Common myeloid progenitor, CD34-positive (primary cell): ENCODE measurements around the gene PRDM1.

Source experiments
- CTCF ChIA-PET: fragments of 350-600 bp; sonication (Branson Sonifier 250); formaldehyde crosslinking; loops from one replicate; lab custom pipeline; 2021; ENCODE audit warnings: antibody characterized with exemption; lab: Charles Lee
- POLR2A ChIA-PET: fragments of 350-600 bp; sonication (Branson Sonifier 250); formaldehyde crosslinking; loops from one replicate; lab custom pipeline; 2021; ENCODE audit warnings: antibody characterized with exemption; lab: Charles Lee
- DNase-seq, 3 donors: peaks; one replicate each; pipeline versions ENCODE4 v3.0.0 to v3.0.0-alpha.2; 2013
- H3K27ac ChIP-seq, 2 experiments: 1 replicate in 1 of 2; 2 replicates in 1 of 2; pipeline ENCODE4 v1.7.0; 2013; ENCODE audit warnings: inconsistent platforms in 2 of 2, low read length in 2 of 2, mild to moderate bottlenecking in 2 of 2, low read depth in 1 of 2, moderate library complexity in 1 of 2; ENCODE audit not compliant: severe bottlenecking in 2 of 2, insufficient read depth in 1 of 2, poor library complexity in 1 of 2
- H3K27me3 ChIP-seq, 5 experiments: replicated peaks in 2 of 5; 1 replicate in 3 of 5; 2 replicates in 2 of 5; pipeline versions ENCODE4 v1.6.1 to v1.7.0; 2013; ENCODE audit warnings: low read length in 4 of 5, mild to moderate bottlenecking in 2 of 5, moderate library complexity in 2 of 5, inconsistent platforms in 1 of 5; ENCODE audit not compliant: insufficient read depth in 5 of 5, control insufficient read depth in 4 of 5
- H3K36me3 ChIP-seq, 4 experiments: 1 replicate in 2 of 4; 2 replicates in 2 of 4; pipeline versions ENCODE4 v1.6.1 to v1.7.0; 2013; ENCODE audit warnings: low read length in 3 of 4, control low read depth in 1 of 4, mild to moderate bottlenecking in 1 of 4; ENCODE audit not compliant: control insufficient read depth in 4 of 4, insufficient read depth in 4 of 4
- H3K4me1 ChIP-seq, 4 experiments: 1 replicate in 3 of 4; 2 replicates in 1 of 4; pipeline versions ENCODE4 v1.6.1 to v1.7.1; 2013; ENCODE audit warnings: low read length in 3 of 4, mild to moderate bottlenecking in 3 of 4, control low read depth in 1 of 4, inconsistent platforms in 1 of 4, moderate library complexity in 1 of 4; ENCODE audit not compliant: control insufficient read depth in 4 of 4, insufficient read depth in 4 of 4; ENCODE audit errors: control extremely low read depth in 1 of 4
- H3K4me3 ChIP-seq, 7 experiments: 1 replicate in 4 of 7; 2 replicates in 3 of 7; pipeline versions ENCODE4 v1.5.1 to v1.7.0; 2013; ENCODE audit warnings: mild to moderate bottlenecking in 7 of 7, low read length in 6 of 7, moderate library complexity in 6 of 7, inconsistent platforms in 2 of 7, low read depth in 2 of 7, control low read depth in 1 of 7; ENCODE audit not compliant: insufficient read depth in 4 of 7, control insufficient read depth in 1 of 7; ENCODE audit errors: extremely low read depth in 1 of 7
- H3K9me3 ChIP-seq, 5 experiments: 1 replicate in 4 of 5; 2 replicates in 1 of 5; pipeline versions ENCODE4 v1.6.1 to v1.7.1; 2013; ENCODE audit warnings: low read length in 4 of 5, mild to moderate bottlenecking in 2 of 5, inconsistent platforms in 1 of 5, low read depth in 1 of 5, moderate library complexity in 1 of 5; ENCODE audit not compliant: control insufficient read depth in 4 of 5, insufficient read depth in 2 of 5; ENCODE audit errors: control extremely low read depth in 1 of 5
- WGBS: methylation state at CpG from one replicate; pipeline ENCODE4 v1.1.5; 2013; ENCODE audit not compliant: insufficient coverage; 5-methylcytosine and 5-hydroxymethylcytosine counted together

Gene PRDM1

DNA sequence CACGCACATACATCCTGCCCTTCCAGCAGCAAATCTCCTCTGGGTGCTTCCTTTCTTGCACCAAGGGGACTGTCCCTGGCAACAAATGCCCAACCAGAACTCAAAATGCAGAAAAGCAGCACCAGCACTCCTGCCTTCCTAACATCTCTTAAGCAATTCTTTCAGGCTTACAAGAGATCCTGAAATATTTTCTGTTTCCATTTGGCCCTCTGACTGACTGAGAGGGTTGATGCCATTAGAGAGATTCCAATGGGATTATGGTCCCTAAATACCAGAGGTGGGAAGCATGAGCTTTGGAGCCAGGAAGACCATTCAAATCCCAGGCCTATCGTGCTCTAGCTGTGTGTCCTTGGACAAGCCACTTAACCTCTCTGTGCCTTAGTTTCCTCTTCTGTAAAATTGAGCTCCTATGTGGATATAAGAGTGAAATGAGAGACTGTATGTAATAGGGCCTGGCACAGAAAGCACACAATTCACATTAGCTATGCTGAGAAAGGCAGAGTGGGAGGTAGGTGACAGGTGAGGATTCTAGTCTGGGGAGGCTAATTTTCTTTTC, 56.8 kb downstream of the PRDM1 start:
- Histone ChIP-seq H3K4me1 (peaks cover 0 to 19% (median 3%) of the 10 kb centered on the region in 4 experiments), H3K4me3 (no peak overlapping the region), H3K27me3 (no peaks in the 10 kb centered on the region), H3K27ac (no peak overlapping the region), H3K9me3 (no peaks in the 10 kb centered on the region), H3K36me3 (no peaks in the 10 kb centered on the region)
- ChIA-PET CTCF (interaction anchor here (0.8 to 1.4 kb wide), 2 partner anchors 12 to 17 kb away, joined by 3 to 4 read pairs; no protein-coding TSS in a partner anchor), POLR2A (no interaction called here)
- WGBS = 95% methylated on average over 2 of the region's 2 CpGs
- DNase-seq = no peak

DNA sequence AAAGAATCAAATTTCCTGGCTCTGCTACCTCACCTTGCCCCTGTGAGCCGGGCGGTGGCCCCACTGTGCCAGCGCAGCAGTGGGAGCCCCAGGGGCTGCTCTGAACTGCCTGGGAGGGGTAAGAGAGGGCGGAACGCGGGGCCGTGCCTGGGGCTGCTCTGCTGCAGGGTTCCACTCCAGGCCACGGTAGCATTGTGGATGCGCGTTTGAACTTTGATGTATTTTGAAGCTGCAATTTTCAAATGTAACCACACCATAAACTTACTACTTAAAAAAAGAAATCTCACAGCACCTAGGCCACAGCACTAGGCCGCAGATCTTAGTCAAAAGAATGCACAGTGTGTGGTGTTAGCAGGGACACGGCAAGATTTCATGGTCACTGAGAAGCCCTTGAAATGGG, 57.5 kb downstream of the PRDM1 start:
- Histone ChIP-seq H3K4me3 (no peak overlapping the region), H3K4me1 (peaks cover 0 to 19% (median 3%) of the 10 kb centered on the region in 4 experiments), H3K27ac (no peak overlapping the region), H3K9me3 (no peaks in the 10 kb centered on the region), H3K36me3 (no peaks in the 10 kb centered on the region), H3K27me3 (no peaks in the 10 kb centered on the region)
- no peak for DNase-seq
- CTCF ChIA-PET = no interaction called here
- POLR2A ChIA-PET = no interaction called here
- WGBS = 97% methylated on average over 9 of the region's 12 CpGs

DNA sequence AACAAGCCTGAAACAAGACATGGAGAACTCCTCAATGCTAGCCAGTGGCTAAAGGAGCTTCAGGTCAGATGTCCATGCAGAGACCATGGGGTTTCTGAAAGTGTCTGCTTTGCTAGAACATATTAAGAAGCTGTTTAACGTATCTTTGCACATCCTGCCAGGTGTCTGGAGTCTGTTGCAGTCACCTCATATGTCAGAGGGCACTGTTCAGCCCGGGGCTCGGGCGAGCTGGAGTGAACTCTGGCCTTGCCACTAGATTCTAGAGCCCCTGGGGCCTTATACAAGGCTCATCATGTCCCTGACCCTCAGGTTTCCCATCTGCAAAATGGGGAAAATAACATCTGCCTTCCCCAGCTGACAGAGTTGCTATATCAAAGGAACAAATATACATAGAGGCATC, 59.0 kb downstream of the PRDM1 start:
- peaks cover 0 to 19% (median 3%) of the 10 kb centered on the region in 4 experiments for H3K4me1 ChIP-seq
- H3K9me3 ChIP-seq = no peaks in the 10 kb centered on the region
- DNase-seq = no peak
- no peak overlapping the region for H3K27ac ChIP-seq
- no peak overlapping the region for H3K4me3 ChIP-seq
- CTCF ChIA-PET = no interaction called here
- 100% methylated on average over 4 of the region's 4 CpGs for WGBS
- no peaks in the 10 kb centered on the region for H3K27me3 ChIP-seq
- POLR2A ChIA-PET = no interaction called here
- H3K36me3 ChIP-seq = no peaks in the 10 kb centered on the region

DNA sequence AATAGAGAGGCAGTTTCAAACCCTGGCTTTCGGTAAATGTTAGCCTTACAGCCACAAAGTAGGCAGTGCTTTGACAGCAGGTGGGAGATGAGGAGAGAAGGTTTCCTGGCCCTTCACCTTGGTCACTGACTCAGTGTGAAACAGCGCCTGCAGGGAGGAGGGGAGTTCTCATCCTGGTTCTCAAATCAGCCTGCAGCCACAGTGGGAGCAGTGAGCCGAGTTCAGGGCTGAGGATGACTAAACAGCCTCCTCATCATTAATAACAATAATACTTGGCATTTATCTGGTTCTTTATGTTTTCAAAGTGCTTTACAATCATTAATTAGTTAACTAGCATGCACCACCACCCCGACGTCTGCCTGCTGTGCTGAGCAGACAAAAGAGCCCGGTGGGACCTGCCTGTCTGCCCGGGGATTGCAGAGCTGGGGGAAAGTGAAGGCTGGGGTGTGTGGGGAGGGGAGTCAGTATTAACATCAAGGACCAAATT, 59.6 kb downstream of the PRDM1 start:
- CTCF ChIA-PET = interaction anchor here (0.7 to 2.2 kb wide), 2 partner anchors 11 to 16 kb away, joined by 3 to 8 read pairs; no protein-coding TSS in a partner anchor
- DNase-seq = no peak
- no peak overlapping the region for H3K4me3 ChIP-seq
- no peaks in the 10 kb centered on the region for H3K27me3 ChIP-seq
- no peaks in the 10 kb centered on the region for H3K9me3 ChIP-seq
- POLR2A ChIA-PET = no interaction called here
- H3K4me1 ChIP-seq = peaks cover 0 to 19% (median 3%) of the 10 kb centered on the region in 4 experiments
- no peaks in the 10 kb centered on the region for H3K36me3 ChIP-seq
- 100% methylated on average over 3 of the region's 7 CpGs for WGBS
- H3K27ac ChIP-seq = no peak overlapping the region

DNA sequence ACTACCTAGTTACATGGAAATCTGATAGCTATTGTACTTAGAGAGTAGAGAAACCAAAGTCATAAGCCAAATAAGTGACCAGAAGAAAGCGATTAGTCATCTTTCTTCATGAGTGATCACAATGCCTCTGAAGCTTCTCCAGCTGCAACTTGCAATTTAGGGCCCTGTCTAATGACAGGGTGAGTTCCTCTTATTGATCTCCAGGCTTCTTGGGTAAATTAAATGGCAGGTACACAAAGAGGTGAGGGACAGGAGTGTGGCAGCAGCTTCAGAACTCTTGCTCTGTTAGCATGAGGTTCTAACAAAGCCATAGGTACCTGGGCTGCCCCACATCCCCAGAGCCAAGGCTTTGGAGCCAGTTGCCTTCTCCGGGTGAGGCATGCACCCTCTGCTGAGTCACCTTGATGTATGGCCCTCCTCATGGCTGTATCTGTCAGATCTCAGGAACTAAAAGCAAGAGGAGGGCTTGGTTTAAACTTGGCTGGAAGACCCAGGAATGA, 60.8 kb downstream of the PRDM1 start:
- no peaks in the 10 kb centered on the region for H3K9me3 ChIP-seq
- no peak for DNase-seq
- no peak overlapping the region for H3K4me3 ChIP-seq
- no peaks in the 10 kb centered on the region for H3K36me3 ChIP-seq
- 100% methylated on average over 1 of the region's 2 CpGs for WGBS
- ChIA-PET POLR2A (no interaction called here), CTCF (interaction anchor here (2.2 kb wide), 1 partner anchor 10 kb away, joined by 8 read pairs; no protein-coding TSS in a partner anchor)
- H3K4me1 ChIP-seq = peaks cover 0 to 12% (median 3%) of the 10 kb centered on the region in 4 experiments
- H3K27ac ChIP-seq = no peak overlapping the region
- H3K27me3 ChIP-seq = no peaks in the 10 kb centered on the region

DNA sequence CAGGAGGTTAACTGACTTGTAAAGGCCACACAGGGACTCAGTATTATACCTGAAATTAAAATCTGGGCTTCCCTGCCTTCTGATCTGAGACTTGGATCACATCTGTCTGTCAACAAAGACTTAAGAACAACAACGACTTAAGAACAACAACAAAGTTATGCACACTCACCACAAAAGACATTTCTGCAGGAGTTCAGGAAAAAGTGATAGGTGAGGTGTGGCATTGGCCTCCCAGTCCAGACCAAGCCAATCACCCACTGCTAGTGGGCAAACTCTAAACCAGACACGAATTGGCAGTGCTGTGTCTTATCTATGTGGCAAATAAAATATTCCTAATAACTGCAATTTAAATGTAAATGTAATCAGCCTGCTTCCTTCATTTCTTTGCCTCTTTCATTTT, 61.3 kb downstream of the PRDM1 start:
- no peak for DNase-seq
- Histone ChIP-seq H3K27ac (no peak overlapping the region), H3K4me3 (no peak overlapping the region), H3K36me3 (no peaks in the 10 kb centered on the region), H3K27me3 (no peaks in the 10 kb centered on the region), H3K4me1 (peaks cover 0 to 6% (median under 1%) of the 10 kb centered on the region in 4 experiments), H3K9me3 (no peaks in the 10 kb centered on the region)
- ChIA-PET CTCF (interaction anchor here (2.2 kb wide), 1 partner anchor 9 kb away, joined by 8 read pairs; no protein-coding TSS in a partner anchor), POLR2A (interaction anchor here (0.6 kb wide), 1 partner anchor 394 kb away, joined by 5 read pairs; no protein-coding TSS in a partner anchor)
- no CpG with 5 or more reads among the region's 2 CpGs for WGBS

DNA sequence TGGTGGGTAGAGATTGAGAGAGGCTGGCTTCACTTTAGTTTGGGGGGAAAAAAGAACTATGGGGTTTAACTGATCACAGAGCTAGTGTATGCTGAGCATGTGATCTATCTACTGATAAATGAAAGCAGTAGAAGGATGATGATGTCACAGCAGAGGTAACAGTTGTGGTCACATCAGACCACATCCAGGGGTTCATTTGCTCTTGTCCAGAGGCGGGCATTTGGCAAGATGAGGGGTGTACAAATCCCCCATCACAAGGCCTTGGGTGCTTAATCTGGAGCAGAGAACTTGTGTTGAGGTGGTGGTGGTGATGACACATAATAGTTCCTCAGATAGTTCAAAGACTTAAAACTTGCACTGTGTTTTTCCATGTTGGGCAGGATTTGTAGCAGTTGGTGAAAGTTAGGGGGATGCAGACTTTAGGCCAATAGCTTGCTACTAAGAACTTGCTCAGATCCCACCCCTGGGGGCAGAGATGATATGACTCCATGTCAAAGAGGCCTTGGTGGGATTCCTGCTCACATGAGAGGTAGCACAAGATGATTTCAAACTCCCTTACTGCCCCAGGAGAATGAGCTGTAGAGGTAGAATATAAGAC, 63.4 kb downstream of the PRDM1 start:
- POLR2A ChIA-PET = no interaction called here
- H3K4me3 ChIP-seq = no peak overlapping the region
- no peaks in the 10 kb centered on the region for H3K27me3 ChIP-seq
- H3K9me3 ChIP-seq = no peaks in the 10 kb centered on the region
- H3K27ac ChIP-seq = no peak overlapping the region
- WGBS = 100% methylated on average over 1 of the region's 1 CpG
- DNase-seq = no peak
- CTCF ChIA-PET = no interaction called here
- peaks cover 0 to 3% (median 0%) of the 10 kb centered on the region in 4 experiments for H3K4me1 ChIP-seq
- no peaks in the 10 kb centered on the region for H3K36me3 ChIP-seq
